Smooth muscle cell (in vitro differentiated cells): ENCODE measurements around the gene BMPR1A. TPM values are rescaled to one million over a fixed set of nuclear protein-coding genes. Genes with fewer than 3 reads are reported as not detected.

Experiments
- DNase-seq: peaks from one replicate; lab custom pipeline; 2025; ENCODE audit not compliant: unreplicated experiment; lab: John Stamatoyannopoulos, UW
- H2AFZ ChIP-seq: fragments of 200-600 bp; sonication (generic); 2 replicates; pipeline ENCODE4 v1.6.0; 2016; ENCODE audit warnings: antibody characterized with exemption, low read depth, mild to moderate bottlenecking
- H3F3A ChIP-seq: fragments of 200-600 bp; sonication (generic); 2 replicates; pipeline ENCODE4 v1.6.0; 2017; ENCODE audit warnings: antibody characterized with exemption, low read depth
- H3K27ac ChIP-seq: fragments of 200-600 bp; sonication (generic); 2 replicates; pipeline ENCODE4 v1.5.1; 2016; ENCODE audit warnings: low read depth, mild to moderate bottlenecking
- H3K27me3 ChIP-seq: fragments of 200-600 bp; sonication (generic); 2 replicates; pipeline ENCODE4 v1.6.1; 2016; ENCODE audit warnings: low read depth, mild to moderate bottlenecking
- H3K36me3 ChIP-seq: fragments of 200-600 bp; sonication (generic); 2 replicates; pipeline ENCODE4 v1.5.1; 2016; ENCODE audit warnings: low read depth
- H3K4me1 ChIP-seq: fragments of 200-600 bp; sonication (generic); 2 replicates; pipeline ENCODE4 v1.5.1; 2016; ENCODE audit warnings: low read depth
- H3K4me2 ChIP-seq: fragments of 200-600 bp; sonication (generic); 2 replicates; pipeline ENCODE4 v1.6.0; 2016; ENCODE audit warnings: mild to moderate bottlenecking
- H3K4me3 ChIP-seq: fragments of 200-600 bp; sonication (generic); 2 replicates; pipeline ENCODE4 v1.5.1; 2016; ENCODE audit warnings: mild to moderate bottlenecking
- H3K79me2 ChIP-seq: fragments of 200-600 bp; sonication (generic); 2 replicates; pipeline ENCODE4 v1.6.0; 2016; ENCODE audit warnings: low read depth, mild to moderate bottlenecking
- H3K9ac ChIP-seq: fragments of 200-600 bp; sonication (generic); 2 replicates; pipeline ENCODE4 v1.6.0; 2016; ENCODE audit warnings: low read depth
- H3K9me3 ChIP-seq: fragments of 200-600 bp; sonication (generic); replicated peaks from 2 replicates; pipeline ENCODE4 v1.5.1; 2016; ENCODE audit warnings: low read depth
- H4K20me1 ChIP-seq: fragments of 200-600 bp; sonication (generic); 2 replicates; pipeline ENCODE4 v1.6.0; 2016; ENCODE audit warnings: low read depth
- CTCF ChIP-seq: fragments of 200-600 bp; sonication (generic); IDR thresholded peaks from 2 replicates; pipeline ENCODE4 v1.5.1; 2017; ENCODE audit warnings: borderline replicate concordance, mild to moderate bottlenecking, antibody characterized with exemption; ENCODE audit not compliant: insufficient read depth, poor library complexity, severe bottlenecking
- WGBS: methylation state at CpG from one replicate; pipeline ENCODE4 v1.1.7; 2016; ENCODE audit warnings: low lambda C conversion rate; 5-methylcytosine and 5-hydroxymethylcytosine counted together
- polyA plus RNA-seq: library from polyadenylated mRNA; unstranded; fragments of >200 nt; fragmentation: Nextera tagmentation; extraction: Ambion mirVana; gene quantifications from 2 replicates; pipeline ENCODE4 v1.2.1, GENCODE V29; 2016
- total RNA-seq: library from RNA; depleted of rRNA; stranded (reverse); fragments of >200 nt; gene quantifications from 2 replicates; pipeline ENCODE4 v1.2.3, GENCODE V29; 2014

The BMPR1A gene
- total and polyA plus RNA-seq, 2 experiments from 2014 or later = 15.5 to 80.9 TPM

GRCh38 chr10:86782701-86783418, 26.4 kb downstream of the BMPR1A start:
- no peaks in the 10 kb centered on the region for H3K36me3 ChIP-seq
- H3K27me3 ChIP-seq = no peaks in the 10 kb centered on the region
- no peak overlapping the region for H3K27ac ChIP-seq
- H3K4me2 ChIP-seq = no peak overlapping the region
- no peak overlapping the region for H3K9ac ChIP-seq
- H2AFZ ChIP-seq = no peak overlapping the region
- DNase-seq = no peak
- peaks cover 100% of the 10 kb centered on the region for H3K79me2 ChIP-seq
- no peaks in the 10 kb centered on the region for H3K9me3 ChIP-seq
- no peaks in the 10 kb centered on the region for H3F3A ChIP-seq
- H4K20me1 ChIP-seq = peaks cover 93% of the 10 kb centered on the region
- peaks cover 17% of the 10 kb centered on the region for H3K4me1 ChIP-seq
- H3K4me3 ChIP-seq = no peak overlapping the region
- no peak for TF ChIP-seq CTCF
- WGBS = 79% methylated on average over 1 of the region's 1 CpG

GRCh38 chr10:86785037-86785436, 28.6 kb downstream of the BMPR1A start:
- Histone ChIP-seq H3K79me2 (peaks cover 98% of the 10 kb centered on the region), H3K9me3 (no peaks in the 10 kb centered on the region), H3K4me2 (no peak overlapping the region), H3K36me3 (no peaks in the 10 kb centered on the region), H3K9ac (no peak overlapping the region), H3K4me3 (no peak overlapping the region), H3K27ac (no peak overlapping the region), H3K27me3 (no peaks in the 10 kb centered on the region), H3K4me1 (peaks cover 17% of the 10 kb centered on the region), H2AFZ (no peak overlapping the region), H3F3A (no peaks in the 10 kb centered on the region), H4K20me1 (peaks cover 82% of the 10 kb centered on the region)
- DNase-seq = no peak
- TF ChIP-seq CTCF = no peak
- 88% methylated on average over 4 of the region's 4 CpGs for WGBS

GRCh38 chr10:86785968-86786367, 29.5 kb downstream of the BMPR1A start:
- Histone ChIP-seq H3K36me3 (no peaks in the 10 kb centered on the region), H3K79me2 (peaks cover 98% of the 10 kb centered on the region), H4K20me1 (peaks cover 86% of the 10 kb centered on the region), H3K27me3 (no peaks in the 10 kb centered on the region), H3K4me3 (no peak overlapping the region), H3K27ac (no peak overlapping the region), H3K4me1 (peaks cover 17% of the 10 kb centered on the region), H3K9ac (no peak overlapping the region), H3K4me2 (no peak overlapping the region), H2AFZ (no peak overlapping the region), H3F3A (no peaks in the 10 kb centered on the region), H3K9me3 (no peaks in the 10 kb centered on the region)
- TF ChIP-seq CTCF = no peak
- WGBS = 70% methylated on average over 5 of the region's 5 CpGs
- no peak for DNase-seq

GRCh38 chr10:86786368-86786767, 29.9 kb downstream of the BMPR1A start:
- no peaks in the 10 kb centered on the region for H3K36me3 ChIP-seq
- no peak overlapping the region for H3K9ac ChIP-seq
- no peak overlapping the region for H3K4me3 ChIP-seq
- TF ChIP-seq CTCF = no peak
- H2AFZ ChIP-seq = no peak overlapping the region
- H3F3A ChIP-seq = no peaks in the 10 kb centered on the region
- no peaks in the 10 kb centered on the region for H3K9me3 ChIP-seq
- H3K27me3 ChIP-seq = no peaks in the 10 kb centered on the region
- WGBS = 80% methylated on average over 4 of the region's 4 CpGs
- H3K4me2 ChIP-seq = no peak overlapping the region
- H3K4me1 ChIP-seq = peaks cover 17% of the 10 kb centered on the region
- H4K20me1 ChIP-seq = peaks cover 84% of the 10 kb centered on the region
- DNase-seq = no peak
- H3K27ac ChIP-seq = no peak overlapping the region
- peaks cover 98% of the 10 kb centered on the region for H3K79me2 ChIP-seq
